ENCODE results near the gene DEFB119. TPM values are rescaled to one million over a fixed set of nuclear protein-coding genes. Genes with fewer than 3 reads are reported as not detected.

The DEFB119 gene
- total RNA-seq, 1 donor from 2014 or later, result not detected

- H3K4me1 Mint-ChIP-seq (ENCODE audit: unreplicated experiment), result no peaks in the 10 kb centered on the region
- peaks cover 9% of the 10 kb centered on the region for H3K36me3 Mint-ChIP-seq (ENCODE audit: low read depth, unreplicated experiment)
- no peak for TF ChIP-seq CTCF (IDR thresholded peaks at IDR 0.05; ENCODE audit: unreplicated experiment)
- no peak overlapping the region for H3K27ac Mint-ChIP-seq (ENCODE audit: unreplicated experiment)
- no peak overlapping the region for H3K4me3 Mint-ChIP-seq (ENCODE audit: unreplicated experiment)
- H3K9me3 Mint-ChIP-seq (ENCODE audit: unreplicated experiment), result peaks cover 44% of the 10 kb centered on the region
- H3K27me3 Mint-ChIP-seq (ENCODE audit: unreplicated experiment), result no peaks in the 10 kb centered on the region
- DNase-seq (ENCODE audit: low spot score), result no peak
Measured at GRCh38 chr20:31363295-31363694, 27.1 kb downstream of the DEFB119 start.

- Mint-ChIP-seq H3K4me3 (ENCODE audit: unreplicated experiment) (no peak overlapping the region), H3K27ac (ENCODE audit: unreplicated experiment) (no peak overlapping the region), H3K4me1 (ENCODE audit: unreplicated experiment) (no peaks in the 10 kb centered on the region), H3K27me3 (ENCODE audit: unreplicated experiment) (no peaks in the 10 kb centered on the region), H3K36me3 (ENCODE audit: low read depth, unreplicated experiment) (peaks cover 4% of the 10 kb centered on the region), H3K9me3 (ENCODE audit: unreplicated experiment) (peaks cover 7% of the 10 kb centered on the region)
- DNase-seq (ENCODE audit: low spot score), result no peak
- no peak for TF ChIP-seq CTCF (IDR thresholded peaks at IDR 0.05; ENCODE audit: unreplicated experiment)
Measured at GRCh38 chr20:31355981-31356380, 34.4 kb downstream of the DEFB119 start.

- Mint-ChIP-seq H3K36me3 (ENCODE audit: low read depth, unreplicated experiment) (no peaks in the 10 kb centered on the region), H3K4me3 (ENCODE audit: unreplicated experiment) (no peak overlapping the region), H3K27me3 (ENCODE audit: unreplicated experiment) (no peaks in the 10 kb centered on the region), H3K27ac (ENCODE audit: unreplicated experiment) (no peak overlapping the region), H3K4me1 (ENCODE audit: unreplicated experiment) (no peaks in the 10 kb centered on the region), H3K9me3 (ENCODE audit: unreplicated experiment) (peaks cover 5% of the 10 kb centered on the region)
- no peak for TF ChIP-seq CTCF (IDR thresholded peaks at IDR 0.05; ENCODE audit: unreplicated experiment)
- no peak for DNase-seq (ENCODE audit: low spot score)
Measured at GRCh38 chr20:31341470-31341869, 48.9 kb downstream of the DEFB119 start.

GRCh38 chr20:31330893-31331292 lies 59.5 kb downstream of the DEFB119 start:
- H3K4me3 Mint-ChIP-seq (ENCODE audit: unreplicated experiment), result no peak overlapping the region
- H3K27me3 Mint-ChIP-seq (ENCODE audit: unreplicated experiment), result peaks cover 4% of the 10 kb centered on the region
- DNase-seq (ENCODE audit: low spot score), result no peak
- H3K27ac Mint-ChIP-seq (ENCODE audit: unreplicated experiment), result no peak overlapping the region
- no peaks in the 10 kb centered on the region for H3K4me1 Mint-ChIP-seq (ENCODE audit: unreplicated experiment)
- TF ChIP-seq CTCF (IDR thresholded peaks at IDR 0.05; ENCODE audit: unreplicated experiment), result no peak
- peaks cover 6% of the 10 kb centered on the region for H3K36me3 Mint-ChIP-seq (ENCODE audit: low read depth, unreplicated experiment)
- H3K9me3 Mint-ChIP-seq (ENCODE audit: unreplicated experiment), result peaks cover 22% of the 10 kb centered on the region

Other genes with a start within 250 kb of the DEFB119 start
- not detected for gene DEFB115, start 132.9 kb downstream of the DEFB119 start, total RNA-seq (ENCODE audit: unreplicated experiment)
- not detected for gene DEFB116, start 82.0 kb downstream of the DEFB119 start, total RNA-seq (ENCODE audit: unreplicated experiment)
- not detected for gene DEFB118, start 22.0 kb downstream of the DEFB119 start, total RNA-seq (ENCODE audit: unreplicated experiment)
- gene DEFB121, start 15.6 kb upstream of the DEFB119 start, total RNA-seq (ENCODE audit: unreplicated experiment), result not detected
- not detected for gene DEFB123, start 50.0 kb upstream of the DEFB119 start, total RNA-seq (ENCODE audit: unreplicated experiment)
- not detected for gene DEFB124, start 84.5 kb upstream of the DEFB119 start, total RNA-seq (ENCODE audit: unreplicated experiment)
- gene REM1, start 84.7 kb upstream of the DEFB119 start, total RNA-seq (ENCODE audit: unreplicated experiment), result not detected
- gene HM13, start 123.9 kb upstream of the DEFB119 start, total RNA-seq (ENCODE audit: unreplicated experiment), result 153 TPM
- 85.2 TPM for gene ID1, start 214.7 kb upstream of the DEFB119 start, total RNA-seq (ENCODE audit: unreplicated experiment)
- not detected for gene COX4I2, start 247.3 kb upstream of the DEFB119 start, total RNA-seq (ENCODE audit: unreplicated experiment)